Uterus (tissue), 2 donors: ENCODE results near the gene SHISA4.

ENCODE experiments used
- POLR2A ChIP-seq, 2 donors: fragments of 450-650 bp; IDR thresholded peaks; one replicate each; pipeline ENCODE4 v1.6.1; 2016; ENCODE audit warnings: antibody characterized with exemption in 2 of 2, mild to moderate bottlenecking in 1 of 2, moderate library complexity in 1 of 2
- TF ChIP-seq, protein P1 (sequence below), 4 experiments: fragments of 200-600 bp in 2 of 4; fragments of 450-650 bp in 2 of 4; sonication (generic) in 2 of 4; IDR thresholded peaks; one replicate each; pipeline ENCODE4 v1.5.1; 2016 to 2019; ENCODE audit warnings: antibody characterized with exemption in 4 of 4, mild to moderate bottlenecking in 2 of 4, moderate library complexity in 1 of 4

DNA sequence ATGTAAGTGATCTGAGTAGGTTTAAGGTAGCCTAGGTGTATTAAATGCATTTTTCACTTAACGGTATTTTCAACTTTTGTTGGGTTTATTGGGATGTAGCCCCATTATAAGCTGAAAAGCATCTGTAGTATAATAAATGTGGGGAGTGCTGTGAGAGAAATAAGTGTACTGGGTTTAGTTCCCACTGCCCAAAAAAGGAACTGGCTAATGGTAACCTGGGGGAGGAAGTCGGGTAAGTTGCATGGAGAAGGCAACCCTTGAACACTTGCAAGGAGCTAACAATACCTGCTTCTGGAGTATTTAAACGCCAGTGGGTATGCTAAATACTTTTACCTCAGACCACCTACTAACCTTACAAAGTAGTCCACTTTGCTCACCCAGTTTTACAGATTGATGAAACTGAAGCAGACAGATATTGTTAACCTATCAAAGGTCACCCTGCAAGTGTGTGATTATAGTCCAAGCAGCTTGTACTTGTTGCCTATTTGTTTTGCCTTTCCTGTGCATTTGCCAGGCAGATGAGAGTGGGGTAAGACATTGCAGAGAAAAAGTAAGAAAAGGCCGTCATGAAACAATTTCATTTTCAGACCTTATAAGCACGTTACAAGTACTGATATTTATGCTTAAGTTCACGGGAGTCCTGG, 7.6 kb upstream of the SHISA4 start:
- TF ChIP-seq, protein P1, sequence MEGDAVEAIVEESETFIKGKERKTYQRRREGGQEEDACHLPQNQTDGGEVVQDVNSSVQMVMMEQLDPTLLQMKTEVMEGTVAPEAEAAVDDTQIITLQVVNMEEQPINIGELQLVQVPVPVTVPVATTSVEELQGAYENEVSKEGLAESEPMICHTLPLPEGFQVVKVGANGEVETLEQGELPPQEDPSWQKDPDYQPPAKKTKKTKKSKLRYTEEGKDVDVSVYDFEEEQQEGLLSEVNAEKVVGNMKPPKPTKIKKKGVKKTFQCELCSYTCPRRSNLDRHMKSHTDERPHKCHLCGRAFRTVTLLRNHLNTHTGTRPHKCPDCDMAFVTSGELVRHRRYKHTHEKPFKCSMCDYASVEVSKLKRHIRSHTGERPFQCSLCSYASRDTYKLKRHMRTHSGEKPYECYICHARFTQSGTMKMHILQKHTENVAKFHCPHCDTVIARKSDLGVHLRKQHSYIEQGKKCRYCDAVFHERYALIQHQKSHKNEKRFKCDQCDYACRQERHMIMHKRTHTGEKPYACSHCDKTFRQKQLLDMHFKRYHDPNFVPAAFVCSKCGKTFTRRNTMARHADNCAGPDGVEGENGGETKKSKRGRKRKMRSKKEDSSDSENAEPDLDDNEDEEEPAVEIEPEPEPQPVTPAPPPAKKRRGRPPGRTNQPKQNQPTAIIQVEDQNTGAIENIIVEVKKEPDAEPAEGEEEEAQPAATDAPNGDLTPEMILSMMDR (IDR thresholded peaks at IDR 0.05), result no peak
- no peak for TF ChIP-seq POLR2A (IDR thresholded peaks at IDR 0.05)
